ENCODE results near the gene CNDP1.
"Not testable (repeated sequence)": the region's sequence is repeated elsewhere in the genome, so short reads cannot be mapped to it uniquely, and the experiment has no call there.

CNDP1 gene

GRCh38 chr18:74549591-74550104 lies 15.3 kb downstream of the CNDP1 start:
- no peak for DNase-seq

GRCh38 chr18:74550886-74551285 lies 16.6 kb downstream of the CNDP1 start:
- DNase-seq = no peak

GRCh38 chr18:74551452-74551851 lies 17.2 kb downstream of the CNDP1 start:
- DNase-seq = no peak

- peak; percentile 58 for DNase-seq
Measured at GRCh38 chr18:74551936-74552555, 17.7 kb downstream of the CNDP1 start.

GRCh38 chr18:74556126-74556525 lies 21.8 kb downstream of the CNDP1 start:
- DNase-seq = no peak

GRCh38 chr18:74558096-74558495 lies 23.8 kb downstream of the CNDP1 start:
- DNase-seq = no peak

GRCh38 chr18:74562131-74562730 lies 27.9 kb downstream of the CNDP1 start:
- DNase-seq = no peak

- no peak for DNase-seq
Measured at GRCh38 chr18:74562775-74563174, 28.5 kb downstream of the CNDP1 start.

GRCh38 chr18:74563999-74564398 lies 29.7 kb downstream of the CNDP1 start:
- DNase-seq = no peak

GRCh38 chr18:74565164-74565563 lies 30.9 kb downstream of the CNDP1 start:
- DNase-seq = not testable (repeated sequence)

- not testable (repeated sequence) for DNase-seq
Measured at GRCh38 chr18:74565993-74566392, 31.7 kb downstream of the CNDP1 start.

- DNase-seq = no peak
Measured at GRCh38 chr18:74567822-74568221, 33.5 kb downstream of the CNDP1 start.

GRCh38 chr18:74569401-74569800 lies 35.1 kb downstream of the CNDP1 start:
- DNase-seq = no peak

GRCh38 chr18:74570266-74570665 lies 36.0 kb downstream of the CNDP1 start:
- DNase-seq = no peak

- DNase-seq = no peak
Measured at GRCh38 chr18:74571895-74572680, 37.8 kb downstream of the CNDP1 start.

GRCh38 chr18:74573053-74573452 lies 38.8 kb downstream of the CNDP1 start:
- DNase-seq = no peak

- DNase-seq = no peak
Measured at GRCh38 chr18:74574916-74575315, 40.6 kb downstream of the CNDP1 start.

GRCh38 chr18:74577019-74577418 lies 42.7 kb downstream of the CNDP1 start:
- no peak for DNase-seq

- no peak for DNase-seq
Measured at GRCh38 chr18:74579496-74580065, 45.3 kb downstream of the CNDP1 start.

- no peak for DNase-seq
Measured at GRCh38 chr18:74582642-74583041, 48.3 kb downstream of the CNDP1 start.

- no peak for DNase-seq
Measured at GRCh38 chr18:74587441-74587840, 53.1 kb downstream of the CNDP1 start.

- DNase-seq = no peak
Measured at GRCh38 chr18:74589021-74589420, 54.7 kb downstream of the CNDP1 start.

- DNase-seq = no peak
Measured at GRCh38 chr18:74589811-74590210, 55.5 kb downstream of the CNDP1 start.

- no peak for DNase-seq
Measured at GRCh38 chr18:74590671-74591070, 56.4 kb downstream of the CNDP1 start.

All from activated effector memory CD4-positive, alpha-beta T cell treated with Interleukin-2 at 50 U/mL for 16 hours (primary cell).